Activated naive CD8-positive, alpha-beta T cell treated with anti-CD3 and anti-CD28 coated beads, Interleukin-2, amount 50 U/mL, for 16 hours (primary cell): Measurements from ENCODE around the gene UBE2R2.
"Not testable (repeated sequence)": the region's sequence is repeated elsewhere in the genome, so short reads cannot be mapped to it uniquely, and the experiment has no call there.

ENCODE experiments used
- DNase-seq: peaks from one replicate; pipeline ENCODE4 v3.0.0-alpha.2; 2020; ENCODE audit warnings: low read depth, low spot score

Gene UBE2R2

GRCh38 chr9:33926746-33927485 lies 110.0 kb downstream of the UBE2R2 start:
- DNase-seq, result no peak

GRCh38 chr9:33927694-33928093 lies 110.7 kb downstream of the UBE2R2 start:
- no peak for DNase-seq

- DNase-seq, result no peak
These were observed 114.4 kb downstream of the UBE2R2 start for GRCh38 chr9:33931326-33931725.

- DNase-seq, result no peak
These were observed 115.3 kb downstream of the UBE2R2 start for GRCh38 chr9:33932078-33932807.

GRCh38 chr9:33934188-33934878 lies 117.4 kb downstream of the UBE2R2 start:
- DNase-seq, result no peak

- no peak for DNase-seq
These were observed 123.2 kb downstream of the UBE2R2 start for GRCh38 chr9:33939924-33940874.

- DNase-seq, result no peak
These were observed 125.6 kb downstream of the UBE2R2 start for GRCh38 chr9:33942471-33943083.

GRCh38 chr9:33943389-33943788 lies 126.4 kb downstream of the UBE2R2 start:
- DNase-seq, result no peak

- no peak for DNase-seq
These were observed 130.0 kb downstream of the UBE2R2 start for GRCh38 chr9:33946779-33947535.

GRCh38 chr9:33950371-33950770 lies 133.4 kb downstream of the UBE2R2 start:
- DNase-seq, result no peak

GRCh38 chr9:33952066-33952465 lies 135.1 kb downstream of the UBE2R2 start:
- DNase-seq, result no peak

GRCh38 chr9:33956544-33956943 lies 139.6 kb downstream of the UBE2R2 start:
- DNase-seq, result no peak

GRCh38 chr9:33959725-33960124 lies 142.8 kb downstream of the UBE2R2 start:
- no peak for DNase-seq

- not testable (repeated sequence) for DNase-seq
These were observed 145.5 kb downstream of the UBE2R2 start for GRCh38 chr9:33962468-33962867.

- no peak for DNase-seq
These were observed 147.3 kb downstream of the UBE2R2 start for GRCh38 chr9:33964086-33964768.
